GM21529 (cell line): ENCODE measurements around the gene DST.

Source experiments
- ATAC-seq: cut with Tn5 transposase; IDR thresholded peaks from one replicate; pipeline ENCODE4 v1.9.1; 2021; ENCODE audit not compliant: unreplicated experiment

The DST gene

DNA sequence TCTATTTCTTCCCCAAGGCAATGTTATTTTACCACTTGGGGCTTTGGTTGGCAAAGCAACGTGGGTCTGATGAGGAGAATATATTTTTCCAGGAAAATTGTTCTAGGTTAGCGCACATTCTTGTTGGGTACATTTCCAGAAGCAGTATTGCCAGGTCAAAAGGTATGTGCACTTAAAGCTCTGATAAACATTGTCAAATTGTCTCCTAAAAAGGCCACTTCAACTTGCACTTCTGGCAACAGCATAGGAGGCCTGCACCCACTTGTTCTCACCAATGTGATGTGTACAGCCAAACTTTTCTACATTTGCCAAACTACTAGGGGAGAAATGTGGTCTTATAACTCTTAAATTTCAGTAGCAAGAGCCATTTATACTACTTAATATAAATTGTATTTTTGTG, 197.8 kb downstream of the DST start:
- no peak for ATAC-seq

DNA sequence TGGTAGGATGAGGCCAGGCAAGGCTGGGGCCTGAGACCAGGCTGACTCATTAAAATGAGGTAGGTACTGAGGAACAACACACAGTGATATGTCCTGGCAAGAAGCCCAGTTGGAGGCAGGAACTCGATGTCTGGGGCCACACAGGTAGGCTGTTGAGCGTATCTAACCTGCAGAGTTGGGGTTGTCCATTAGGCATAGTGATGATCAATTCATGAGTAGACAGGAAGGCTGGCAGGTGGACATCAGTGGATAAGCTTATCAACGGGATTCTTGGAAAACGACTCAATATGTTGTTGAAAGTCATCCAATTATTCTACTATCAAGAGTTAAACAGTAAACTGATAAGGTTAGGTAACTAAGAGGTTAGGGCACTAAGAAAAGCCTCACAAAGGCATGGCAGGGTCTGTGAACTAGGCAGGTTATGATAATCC, 202.1 kb downstream of the DST start:
- ATAC-seq = no peak

DNA sequence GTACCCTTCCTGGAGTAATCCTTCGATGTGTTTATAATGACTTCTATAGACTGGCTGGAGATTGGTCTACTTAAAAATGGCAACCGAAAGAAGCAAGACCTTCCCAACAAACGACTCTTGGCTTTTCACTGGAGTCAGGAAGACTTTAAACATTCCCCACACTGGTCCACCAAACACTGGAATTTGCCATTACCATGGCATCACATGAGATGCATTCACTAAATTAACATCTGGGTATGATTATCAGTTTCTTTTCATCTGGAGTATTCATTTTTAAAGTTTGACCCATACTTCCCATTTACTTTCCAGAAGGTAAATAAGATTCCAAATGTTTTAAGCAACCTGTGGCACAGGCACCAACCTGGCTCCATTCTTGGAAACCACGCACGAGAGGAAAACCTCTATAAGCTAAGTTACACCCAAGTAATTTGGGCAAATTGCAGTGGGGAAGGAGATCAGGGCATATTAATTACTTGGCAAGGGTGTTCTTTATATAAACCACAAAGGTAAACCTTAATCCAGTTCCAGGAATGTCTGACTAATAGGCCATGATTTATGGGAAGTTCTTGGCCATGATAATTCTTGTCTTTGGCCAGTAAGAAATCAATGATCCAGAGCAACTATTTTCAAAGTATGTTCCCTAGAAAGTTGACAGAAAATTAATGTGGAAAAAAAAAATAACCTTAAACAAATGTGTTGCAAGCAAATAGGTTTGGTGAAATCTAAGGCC, 205.4 kb downstream of the DST start:
- ATAC-seq = no peak

DNA sequence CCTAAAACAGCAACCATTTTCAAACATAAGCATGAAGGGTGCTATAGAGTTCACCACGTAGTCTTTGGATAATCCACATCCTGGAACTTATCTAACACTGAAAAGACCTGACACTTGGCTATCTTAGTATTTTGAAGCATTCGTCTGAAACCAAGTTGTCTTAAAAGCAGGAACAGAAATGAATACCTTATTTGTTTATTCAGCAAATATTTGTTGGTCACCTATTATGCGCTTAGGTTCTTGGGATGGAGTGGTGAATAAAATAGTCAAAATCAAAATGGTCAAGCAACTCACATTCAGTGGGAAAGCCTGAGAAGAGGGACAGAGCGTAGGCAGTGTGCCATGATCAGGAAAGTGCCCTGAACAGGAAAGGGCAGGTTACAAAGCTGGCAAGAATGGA, 206.9 kb downstream of the DST start:
- no peak for ATAC-seq

DNA sequence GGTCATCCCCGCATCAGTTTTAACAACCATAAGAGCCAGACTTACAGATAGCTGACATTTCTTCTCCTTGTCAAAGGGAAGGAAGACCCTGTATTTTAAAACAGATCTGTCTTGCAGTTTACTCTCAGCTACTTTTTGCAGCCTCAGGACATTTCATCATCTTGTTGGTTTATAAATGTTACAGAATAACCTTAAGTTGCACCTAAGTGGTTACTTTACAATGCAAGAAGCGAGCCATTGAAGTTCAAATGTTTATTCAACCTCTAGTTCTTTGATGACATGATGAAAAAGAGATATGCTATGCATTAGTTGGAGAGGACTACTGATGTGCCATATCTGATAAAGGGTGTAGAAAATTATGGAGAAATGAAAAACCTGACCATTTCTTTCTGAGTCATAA, 207.4 kb downstream of the DST start:
- no peak for ATAC-seq

DNA sequence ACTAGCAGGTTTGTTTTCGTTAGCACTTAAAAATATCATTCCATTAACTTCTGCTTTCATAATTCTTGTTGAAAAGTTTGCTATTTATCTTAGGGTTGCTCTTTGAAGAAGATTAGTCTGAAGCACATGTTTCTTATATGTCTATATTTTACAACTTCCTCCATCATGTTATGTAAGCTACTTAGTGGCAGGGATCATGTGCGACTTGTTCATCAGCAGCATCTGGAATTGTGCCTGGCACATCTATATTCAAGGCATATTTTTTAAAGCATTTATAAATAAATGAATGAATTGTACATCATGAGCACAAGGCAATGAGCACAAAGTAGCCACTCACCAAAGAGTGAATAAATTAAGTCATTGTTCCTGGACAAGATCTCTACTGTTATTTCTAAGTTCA, 208.1 kb downstream of the DST start:
- ATAC-seq = no peak

DNA sequence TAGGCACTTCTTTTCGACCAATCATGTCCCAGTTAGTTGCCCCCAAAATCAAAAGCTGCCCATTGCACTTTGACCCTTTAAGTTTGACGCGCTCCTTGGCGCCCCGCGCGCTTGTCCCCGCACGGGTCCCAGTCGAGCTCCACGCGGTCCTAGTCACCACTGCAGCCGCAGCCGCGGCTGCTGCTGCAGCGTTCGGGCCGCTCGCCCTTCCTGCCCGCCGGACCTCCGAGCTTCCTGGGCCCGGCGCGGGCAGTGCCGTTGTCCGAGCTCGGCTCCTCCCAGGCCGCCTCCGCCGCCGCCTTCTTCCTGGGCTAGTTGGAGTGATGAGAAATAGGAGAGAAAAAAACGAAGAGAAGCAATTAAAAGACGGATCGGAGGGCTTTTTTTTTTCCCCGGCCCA, 209.6 kb downstream of the DST start:
- no peak for ATAC-seq

DNA sequence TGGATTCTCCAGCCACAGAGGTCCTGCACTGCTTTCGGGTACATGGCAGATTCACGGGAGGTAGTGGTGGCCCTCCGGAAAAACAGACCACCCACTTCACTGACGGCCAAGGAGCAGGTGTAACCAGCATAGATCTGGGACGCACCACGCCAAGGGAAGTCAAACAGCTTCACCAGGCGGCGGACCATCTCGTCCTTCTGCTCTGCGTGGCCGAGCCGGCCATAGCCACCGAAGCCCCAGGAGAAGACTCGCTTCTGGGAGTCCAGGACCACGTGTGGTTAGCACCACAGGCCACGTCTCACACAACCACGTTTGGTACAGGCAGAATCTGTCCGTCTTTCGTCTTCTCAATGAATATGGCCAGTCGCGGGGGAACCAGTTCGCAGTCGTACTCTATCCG, 210.5 kb downstream of the DST start:
- ATAC-seq = no peak

DNA sequence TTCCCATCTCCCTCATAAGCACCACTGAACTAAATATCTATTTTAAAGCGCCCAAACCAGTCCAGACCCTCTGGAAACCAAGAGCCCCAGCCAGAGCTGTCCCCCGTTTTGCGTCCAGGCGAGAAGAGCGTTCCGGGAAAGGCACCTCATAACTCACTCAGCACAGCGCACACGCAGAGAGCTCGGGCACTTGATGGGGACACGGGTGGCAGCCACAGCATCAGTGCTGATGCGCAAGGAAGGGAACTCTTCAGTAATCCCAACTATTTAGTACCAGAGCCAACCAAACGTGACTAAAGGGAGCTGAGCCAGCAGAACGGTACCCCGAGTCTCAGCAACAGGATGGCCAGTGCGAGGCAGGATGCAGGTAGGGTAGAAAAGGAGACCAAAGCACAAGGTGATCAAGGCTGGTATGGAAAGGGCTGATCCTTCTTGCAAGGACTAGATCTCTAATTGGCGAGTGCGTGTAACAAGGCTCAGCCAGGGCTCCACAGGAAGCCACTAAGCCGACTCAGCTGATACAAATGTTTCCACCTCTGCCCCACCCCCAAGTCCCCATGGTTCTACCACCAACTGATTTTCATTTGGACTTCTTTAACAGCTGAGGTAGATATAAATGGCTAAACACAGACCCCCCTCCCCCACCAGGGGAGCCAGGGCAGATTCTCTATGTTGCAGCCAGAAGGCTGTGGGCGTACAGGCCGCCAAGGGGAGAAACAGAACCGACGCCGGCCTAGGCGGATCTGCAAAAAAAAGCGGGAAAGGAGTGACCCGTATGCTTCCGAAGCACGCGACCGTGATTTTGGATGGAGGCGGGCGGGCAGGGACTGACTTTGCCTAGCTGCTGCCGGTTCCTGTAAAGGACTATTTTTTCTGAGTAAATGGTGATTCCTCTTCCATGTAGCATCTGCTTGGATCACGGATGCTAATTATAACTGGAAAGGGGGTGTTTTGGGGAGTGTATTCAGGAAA, 211.8 kb downstream of the DST start:
- ATAC-seq = no peak

DNA sequence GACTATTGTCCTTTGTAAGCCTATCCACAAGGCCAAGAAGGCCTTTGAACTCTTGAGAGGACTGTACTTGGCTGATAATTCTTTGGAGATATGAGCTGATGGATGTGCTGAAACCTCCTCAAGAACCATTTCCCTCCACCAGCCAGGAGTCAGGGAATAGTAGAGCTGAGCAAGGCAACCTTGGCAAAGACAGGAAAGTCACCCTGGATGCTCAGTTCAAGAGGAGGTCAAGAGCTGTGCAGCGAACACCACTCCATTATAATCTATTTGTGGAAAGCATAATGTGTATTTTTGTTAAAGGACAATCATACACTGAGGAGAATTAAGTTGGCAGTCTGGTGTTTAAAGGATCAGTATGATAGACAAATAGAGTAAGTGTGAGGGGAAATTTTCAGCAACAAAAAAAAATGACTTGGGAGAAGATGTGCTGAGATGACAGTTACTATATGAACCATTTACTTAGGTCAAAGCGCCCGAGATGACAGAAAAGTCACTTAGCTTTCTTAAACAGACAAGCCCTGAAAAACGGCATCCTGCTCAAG, 218.1 kb downstream of the DST start:
- ATAC-seq = no peak

DNA sequence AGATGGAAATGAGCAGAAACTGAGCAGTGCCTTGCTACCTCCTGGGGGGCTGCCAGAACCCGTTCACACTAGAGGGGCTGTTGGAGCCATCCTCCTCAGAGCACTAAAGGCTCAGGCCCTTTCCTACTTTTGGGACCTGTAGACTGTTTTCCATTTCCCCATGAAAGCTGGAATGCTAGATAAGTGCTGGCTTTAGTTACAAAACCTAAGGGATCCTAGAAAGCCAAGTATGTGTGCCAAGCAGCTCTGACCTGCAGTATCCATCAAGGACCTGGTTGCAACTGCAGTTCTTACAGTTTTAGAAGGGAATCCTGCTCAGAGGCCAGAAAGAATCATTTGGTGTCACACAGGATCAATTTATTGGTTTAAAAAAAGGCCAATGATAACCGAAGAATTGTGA, 218.6 kb downstream of the DST start:
- no peak for ATAC-seq

DNA sequence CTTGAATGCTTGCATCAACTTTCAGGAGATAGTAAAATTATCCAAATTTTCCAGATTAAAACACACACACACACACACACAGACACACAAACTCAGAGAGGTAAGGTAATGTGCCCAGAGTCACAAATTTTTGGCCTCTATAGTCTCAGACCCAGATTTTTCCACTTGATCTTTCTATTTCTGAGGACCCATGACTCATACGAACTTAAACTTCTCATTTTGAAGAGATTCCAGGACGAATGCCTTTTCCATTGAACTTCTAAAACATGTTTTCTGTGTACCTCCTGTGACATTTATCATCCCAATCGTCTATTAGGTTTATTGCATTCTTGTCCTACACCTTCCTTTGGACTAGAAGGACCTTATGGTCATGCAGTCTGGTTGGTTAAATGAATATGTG, 222.4 kb downstream of the DST start:
- ATAC-seq = no peak

DNA sequence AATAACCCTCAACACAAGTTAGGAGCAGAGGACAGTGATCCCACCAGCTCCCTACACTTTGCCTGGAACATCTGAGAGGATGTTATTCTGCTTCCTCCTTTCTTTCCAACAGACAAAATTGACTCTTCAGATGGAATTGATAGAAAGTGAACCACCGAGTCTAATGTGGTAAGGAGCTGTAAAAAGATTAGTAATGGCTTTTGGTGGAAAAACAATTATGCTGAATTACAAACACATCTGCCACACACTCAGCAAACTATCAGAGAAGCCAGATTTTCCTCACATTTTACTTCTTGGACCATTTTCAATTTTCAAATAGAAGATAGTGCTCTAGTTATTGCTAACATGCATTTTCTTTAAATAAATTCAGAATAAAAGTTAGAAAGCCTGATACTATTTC, 223.5 kb downstream of the DST start:
- ATAC-seq = no peak

DNA sequence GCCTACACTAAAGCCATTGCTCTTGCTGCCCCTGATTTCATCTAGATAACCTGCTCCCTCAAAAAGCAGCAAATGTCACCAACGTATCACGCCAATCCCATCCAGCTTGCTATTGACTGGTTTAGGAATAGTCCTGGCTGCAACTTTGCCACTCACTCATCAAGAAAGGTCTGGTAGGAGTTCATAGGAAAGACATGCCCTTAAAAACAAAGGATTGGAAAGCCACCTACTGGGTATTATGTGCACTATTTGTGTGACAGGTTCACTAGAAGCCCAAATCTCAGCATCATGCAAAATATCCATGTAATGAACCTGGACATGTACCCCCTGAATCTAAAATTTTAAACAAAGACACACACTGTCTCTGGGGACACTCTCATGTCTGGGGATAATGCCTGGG, 224.9 kb downstream of the DST start:
- ATAC-seq = no peak

DNA sequence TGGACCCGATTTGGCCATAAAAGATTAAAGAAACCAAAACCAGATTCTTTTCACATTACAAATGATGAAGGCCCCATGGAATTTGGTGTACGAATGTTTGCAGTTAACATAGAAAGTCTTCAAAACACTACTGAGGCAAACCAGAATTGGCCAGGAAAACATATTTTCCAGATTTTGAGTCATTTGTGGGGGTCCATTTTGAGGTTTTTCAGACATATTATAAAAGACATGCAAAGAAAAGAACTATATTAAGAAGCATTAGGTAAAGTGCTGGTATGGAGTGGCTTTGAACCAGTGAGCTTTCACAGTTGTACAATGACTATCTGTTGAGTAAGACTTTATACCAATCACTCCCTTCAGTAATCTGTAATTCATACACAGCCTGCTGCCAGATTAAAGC, 226.4 kb downstream of the DST start:
- no peak for ATAC-seq

DNA sequence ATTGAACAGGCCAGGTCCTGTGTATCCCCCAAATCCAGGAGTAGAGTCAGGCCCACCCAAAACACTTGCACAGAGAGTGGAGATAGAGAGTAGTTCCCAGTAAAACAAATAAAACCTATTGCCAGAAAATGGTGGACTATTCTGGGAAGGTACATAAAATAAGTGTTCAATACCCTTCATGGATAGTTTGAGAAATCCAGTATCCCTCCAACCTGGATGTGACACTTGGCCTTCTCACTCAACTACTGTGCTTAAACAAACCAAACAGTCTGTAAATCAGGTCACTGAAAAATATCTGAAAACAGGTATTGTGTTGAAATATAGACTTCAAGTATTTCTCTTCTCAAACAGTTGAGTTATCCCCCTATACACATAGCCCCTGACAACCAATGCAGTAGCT, 233.7 kb downstream of the DST start:
- ATAC-seq = no peak
